Bronchial epithelial cell (primary cell): ENCODE data around the gene BTBD6. TPM values are rescaled to one million over a fixed set of nuclear protein-coding genes. Genes with fewer than 3 reads are reported as not detected.

ENCODE experiments used
- DNase-seq: peaks from one replicate; pipeline ENCODE4 v3.0.0-alpha.2; 2010; ENCODE audit warnings: low read depth
- FAIRE-seq: peaks from 2 replicates; lab custom pipeline; 2011; peaks lifted over from hg19 to GRCh38; lab: Jason Lieb, UNC
- H3K27me3 ChIP-seq: 2 replicates; pipeline ENCODE4 v1.5.1; 2011; ENCODE audit warnings: low read length; ENCODE audit not compliant: control insufficient read depth, insufficient read depth
- H3K36me3 ChIP-seq: 2 replicates; pipeline ENCODE4 v1.5.1; 2011; ENCODE audit warnings: low read length; ENCODE audit not compliant: control insufficient read depth, insufficient read depth
- H3K4me3 ChIP-seq: 2 replicates; pipeline ENCODE4 v1.5.1; 2011; ENCODE audit warnings: mild to moderate bottlenecking, low read depth, low read length, control low read depth
- total RNA-seq: library from RNA; depleted of rRNA; stranded (reverse); fragments of >200 nt; gene quantifications from 2 replicates; pipeline ENCODE4 v1.2.1, GENCODE V29; 2014
- TF ChIP-seq, protein P1 (sequence below): IDR thresholded peaks from 2 replicates; pipeline ENCODE4 v1.5.1; 2011; ENCODE audit warnings: mild to moderate bottlenecking, moderate library complexity, low read length, control low read depth, inconsistent platforms; ENCODE audit not compliant: insufficient read depth, severe bottlenecking

BTBD6 gene
- total RNA-seq, 1 donor from 2014 or later: 75.8 TPM

DNA sequence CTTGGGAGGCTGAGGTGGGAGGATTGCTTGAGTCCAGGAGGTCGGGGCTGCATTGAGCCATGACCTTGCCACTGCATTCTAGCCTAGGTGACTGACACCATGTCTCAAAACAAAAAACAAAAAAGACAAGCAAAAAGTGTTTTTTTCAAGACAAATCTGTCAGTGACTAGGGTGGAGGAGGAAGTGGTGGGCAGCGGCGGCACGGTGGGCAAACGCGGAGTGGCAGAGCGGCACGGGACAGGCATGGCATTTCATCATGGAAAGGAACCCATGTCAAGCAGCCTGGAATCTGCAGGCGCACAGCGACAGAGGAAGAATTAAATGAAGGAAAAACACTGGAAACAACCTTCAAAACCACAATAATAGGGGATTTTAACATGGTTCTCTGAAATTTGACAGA, 4.0 kb upstream of the BTBD6 start:
- Histone ChIP-seq H3K36me3 (peaks cover 3% of the 10 kb centered on the region), H3K4me3 (no peak overlapping the region), H3K27me3 (no peaks in the 10 kb centered on the region)
- TF ChIP-seq, protein P1, sequence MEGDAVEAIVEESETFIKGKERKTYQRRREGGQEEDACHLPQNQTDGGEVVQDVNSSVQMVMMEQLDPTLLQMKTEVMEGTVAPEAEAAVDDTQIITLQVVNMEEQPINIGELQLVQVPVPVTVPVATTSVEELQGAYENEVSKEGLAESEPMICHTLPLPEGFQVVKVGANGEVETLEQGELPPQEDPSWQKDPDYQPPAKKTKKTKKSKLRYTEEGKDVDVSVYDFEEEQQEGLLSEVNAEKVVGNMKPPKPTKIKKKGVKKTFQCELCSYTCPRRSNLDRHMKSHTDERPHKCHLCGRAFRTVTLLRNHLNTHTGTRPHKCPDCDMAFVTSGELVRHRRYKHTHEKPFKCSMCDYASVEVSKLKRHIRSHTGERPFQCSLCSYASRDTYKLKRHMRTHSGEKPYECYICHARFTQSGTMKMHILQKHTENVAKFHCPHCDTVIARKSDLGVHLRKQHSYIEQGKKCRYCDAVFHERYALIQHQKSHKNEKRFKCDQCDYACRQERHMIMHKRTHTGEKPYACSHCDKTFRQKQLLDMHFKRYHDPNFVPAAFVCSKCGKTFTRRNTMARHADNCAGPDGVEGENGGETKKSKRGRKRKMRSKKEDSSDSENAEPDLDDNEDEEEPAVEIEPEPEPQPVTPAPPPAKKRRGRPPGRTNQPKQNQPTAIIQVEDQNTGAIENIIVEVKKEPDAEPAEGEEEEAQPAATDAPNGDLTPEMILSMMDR: no peak
- DNase-seq (no peak), FAIRE-seq (no peak)

DNA sequence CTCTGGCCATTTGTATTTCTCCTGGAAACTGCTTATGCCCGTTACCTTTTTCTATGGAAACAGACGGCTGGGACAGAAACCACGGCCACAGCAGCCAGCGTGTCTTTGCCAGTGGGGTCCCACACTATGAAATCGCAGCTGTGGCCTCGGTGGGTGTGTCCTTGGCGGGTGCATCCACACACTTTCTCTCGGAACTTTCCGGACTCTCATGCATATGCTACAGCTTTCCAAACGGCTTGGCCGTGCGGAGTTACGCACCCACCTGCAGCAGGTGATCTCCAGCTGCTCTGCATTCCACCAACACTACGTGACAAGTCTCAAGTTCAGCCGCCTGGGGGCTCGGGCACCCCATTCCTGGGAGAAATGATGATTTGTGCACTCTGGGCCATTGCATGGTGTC, 1.3 kb upstream of the BTBD6 start:
- Histone ChIP-seq H3K4me3 (no peak overlapping the region), H3K36me3 (peaks cover 12% of the 10 kb centered on the region), H3K27me3 (no peaks in the 10 kb centered on the region)
- FAIRE-seq (no peak), DNase-seq (no peak)
- TF ChIP-seq, protein P1: no peak

DNA sequence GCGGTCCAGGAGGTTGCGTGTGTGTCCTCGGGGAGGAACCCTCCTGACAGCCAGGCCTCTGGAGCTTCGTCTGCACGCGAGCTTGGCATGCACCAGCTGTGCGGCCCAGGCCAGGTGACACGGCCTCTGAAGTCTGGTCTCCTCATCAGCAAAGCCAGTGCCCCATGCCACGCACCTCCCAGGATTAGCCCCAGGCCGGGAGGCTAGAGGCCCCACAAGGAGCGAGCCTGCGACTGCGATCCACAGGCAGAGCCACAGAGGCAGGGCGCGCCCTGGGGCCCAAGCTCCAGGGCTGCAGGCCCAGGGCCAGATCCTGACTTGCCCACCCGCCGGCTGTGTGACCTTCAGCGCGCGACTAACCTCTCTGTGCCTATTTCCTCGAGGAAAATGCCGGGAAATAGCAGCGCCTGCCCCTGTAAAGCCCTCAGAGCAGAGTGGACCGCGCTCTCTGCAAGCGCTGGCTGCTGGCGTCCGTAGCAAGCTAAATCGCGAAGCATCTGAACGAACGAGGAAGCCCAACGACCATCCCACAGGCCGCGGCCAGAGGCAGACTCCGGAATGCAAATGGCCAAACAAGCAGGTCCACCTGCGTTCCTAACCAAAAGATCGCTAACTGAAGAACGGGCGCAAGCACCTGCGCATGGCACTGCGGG, 492 bp upstream of the BTBD6 start:
- FAIRE-seq: no peak

DNA sequence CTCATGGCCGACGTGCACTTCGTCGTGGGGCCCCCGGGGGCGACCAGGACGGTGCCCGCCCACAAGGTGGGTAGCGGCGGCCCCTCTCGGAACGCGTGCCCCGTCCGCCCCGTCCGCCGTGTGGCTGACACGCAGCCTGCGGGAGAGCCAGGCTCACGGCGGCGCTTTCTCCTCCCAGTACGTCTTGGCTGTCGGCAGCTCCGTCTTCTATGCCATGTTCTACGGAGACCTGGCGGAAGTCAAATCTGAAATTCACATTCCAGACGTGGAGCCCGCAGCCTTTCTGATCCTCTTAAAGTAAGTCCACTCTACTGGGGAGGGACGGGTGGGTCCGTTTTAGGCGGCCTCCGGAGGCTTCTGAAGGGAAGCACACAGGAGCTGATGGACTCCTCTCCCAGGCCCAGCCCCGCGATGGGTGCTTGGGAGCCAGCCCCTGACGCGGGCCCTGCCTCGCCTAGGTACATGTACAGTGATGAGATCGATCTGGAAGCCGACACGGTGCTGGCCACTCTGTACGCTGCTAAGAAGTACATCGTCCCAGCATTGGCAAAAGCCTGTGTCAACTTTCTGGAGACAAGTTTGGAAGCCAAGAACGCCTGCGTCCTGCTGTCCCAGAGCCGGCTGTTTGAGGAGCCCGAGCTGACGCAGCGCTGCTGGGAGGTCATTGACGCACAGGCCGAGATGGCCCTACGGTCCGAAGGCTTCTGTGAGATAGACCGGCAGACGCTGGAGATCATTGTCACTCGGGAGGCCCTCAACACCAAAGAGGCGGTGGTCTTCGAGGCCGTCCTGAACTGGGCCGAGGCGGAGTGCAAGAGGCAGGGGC, 1.1 kb downstream of the BTBD6 start:
- TF ChIP-seq, protein P1: no peak
- H3K4me3 ChIP-seq: peak overlapping the region; percentile 42
- DNase-seq: peak; percentile 12
- H3K27me3 ChIP-seq: no peaks in the 10 kb centered on the region
- no peak for FAIRE-seq
- H3K36me3 ChIP-seq: peaks cover 14% of the 10 kb centered on the region

More for the DNA sequence above, 492 bp upstream of the BTBD6 start:
- H3K4me3 ChIP-seq: peak overlapping the region; percentile 42
- no peaks in the 10 kb centered on the region for H3K27me3 ChIP-seq
- no peak for DNase-seq
- H3K36me3 ChIP-seq: peaks cover 11% of the 10 kb centered on the region
- TF ChIP-seq, protein P1: no peak

DNA sequence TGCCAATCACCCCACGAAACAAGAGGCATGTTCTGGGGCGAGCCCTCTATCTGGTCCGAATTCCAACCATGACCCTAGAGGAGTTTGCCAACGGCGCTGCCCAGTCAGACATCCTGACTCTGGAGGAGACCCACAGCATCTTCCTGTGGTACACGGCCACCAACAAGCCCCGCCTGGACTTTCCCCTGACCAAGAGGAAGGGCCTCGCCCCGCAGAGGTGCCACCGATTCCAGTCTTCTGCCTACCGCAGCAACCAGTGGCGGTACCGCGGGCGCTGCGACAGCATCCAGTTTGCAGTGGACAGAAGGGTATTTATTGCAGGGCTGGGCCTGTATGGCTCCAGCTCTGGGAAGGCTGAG, 1.7 kb downstream of the BTBD6 start:
- Histone ChIP-seq H3K27me3 (no peaks in the 10 kb centered on the region), H3K36me3 (peaks cover 14% of the 10 kb centered on the region), H3K4me3 (no peak overlapping the region)
- DNase-seq (no peak), FAIRE-seq (no peak)
- TF ChIP-seq, protein P1: no peak

DNA sequence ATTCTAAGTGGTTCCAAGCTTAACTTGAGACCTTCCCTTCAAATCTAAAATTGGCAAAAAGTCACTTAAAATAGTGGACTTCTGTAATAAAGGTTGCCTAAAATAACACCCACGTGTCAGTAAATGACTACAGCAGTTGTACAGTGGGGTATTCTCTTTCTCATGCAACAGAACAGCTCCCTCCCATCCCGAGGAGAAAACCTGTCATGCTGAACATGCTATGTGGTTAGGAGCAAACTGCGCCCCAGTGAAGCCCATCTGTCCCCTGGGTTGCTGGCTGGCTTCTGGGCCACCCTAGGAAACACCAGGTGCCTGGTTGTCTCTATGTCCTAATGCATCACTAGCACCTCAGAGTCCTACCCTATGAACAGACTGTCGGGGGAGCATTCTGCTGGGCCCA, 2.7 kb downstream of the BTBD6 start:
- FAIRE-seq (no peak), DNase-seq (no peak)
- Histone ChIP-seq H3K36me3 (peaks cover 14% of the 10 kb centered on the region), H3K27me3 (no peaks in the 10 kb centered on the region), H3K4me3 (no peak overlapping the region)
- TF ChIP-seq, protein P1: no peak
